ENCODE results near the gene NOTCH4.

Gene NOTCH4

DNA sequence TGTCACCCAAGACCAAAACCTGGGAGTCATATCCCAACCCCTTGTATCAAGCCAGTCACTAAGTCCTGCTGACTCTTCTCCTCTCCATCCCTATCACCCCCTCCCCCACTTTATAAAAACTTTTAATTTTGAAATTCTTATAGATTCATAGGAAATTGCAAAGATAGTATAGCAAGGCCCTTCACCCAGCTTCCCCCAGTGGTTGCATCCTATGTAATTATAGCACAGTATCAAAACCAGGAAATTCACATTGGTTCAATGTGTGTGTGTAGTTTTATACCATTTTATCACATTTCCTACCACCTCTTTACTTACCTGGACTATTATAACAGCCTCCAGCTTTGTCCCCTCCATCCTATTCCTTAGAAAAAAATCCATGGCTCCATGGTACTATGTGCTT lies 65.8 kb downstream of the NOTCH4 start:
- no peak for DNase-seq

DNA sequence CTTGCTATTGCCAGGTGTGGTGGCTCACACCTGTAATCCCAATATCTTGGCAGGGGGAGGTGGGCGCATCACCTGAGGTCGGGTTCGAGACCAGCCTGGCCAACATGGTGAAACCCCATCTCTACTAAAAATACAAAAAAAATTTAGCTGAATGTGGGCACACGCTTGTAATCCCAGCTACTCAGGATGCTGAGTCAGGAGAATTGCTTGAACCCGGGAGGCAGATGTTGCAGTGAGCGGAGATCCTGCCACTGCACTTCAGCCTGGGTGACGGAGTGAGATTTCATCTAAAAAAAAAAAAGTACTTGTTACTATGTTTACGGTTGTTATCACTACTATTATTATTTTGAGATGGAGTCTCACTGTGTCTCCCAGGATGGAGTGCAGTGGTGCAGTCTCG lies 67.0 kb downstream of the NOTCH4 start:
- DNase-seq = no peak

GRCh38 chr6:32154514-32155161 lies 69.2 kb downstream of the NOTCH4 start:
- DNase-seq = peak; percentile 62

GRCh38 chr6:32153564-32154513 lies 70.0 kb downstream of the NOTCH4 start, which contains the start of gene PPT2:
Gene PPT2 (plus strand): TSS chr6:32154141. CDS start chr6:32154595, 454 bp downstream.
- DNase-seq = peak; percentile 82

DNA sequence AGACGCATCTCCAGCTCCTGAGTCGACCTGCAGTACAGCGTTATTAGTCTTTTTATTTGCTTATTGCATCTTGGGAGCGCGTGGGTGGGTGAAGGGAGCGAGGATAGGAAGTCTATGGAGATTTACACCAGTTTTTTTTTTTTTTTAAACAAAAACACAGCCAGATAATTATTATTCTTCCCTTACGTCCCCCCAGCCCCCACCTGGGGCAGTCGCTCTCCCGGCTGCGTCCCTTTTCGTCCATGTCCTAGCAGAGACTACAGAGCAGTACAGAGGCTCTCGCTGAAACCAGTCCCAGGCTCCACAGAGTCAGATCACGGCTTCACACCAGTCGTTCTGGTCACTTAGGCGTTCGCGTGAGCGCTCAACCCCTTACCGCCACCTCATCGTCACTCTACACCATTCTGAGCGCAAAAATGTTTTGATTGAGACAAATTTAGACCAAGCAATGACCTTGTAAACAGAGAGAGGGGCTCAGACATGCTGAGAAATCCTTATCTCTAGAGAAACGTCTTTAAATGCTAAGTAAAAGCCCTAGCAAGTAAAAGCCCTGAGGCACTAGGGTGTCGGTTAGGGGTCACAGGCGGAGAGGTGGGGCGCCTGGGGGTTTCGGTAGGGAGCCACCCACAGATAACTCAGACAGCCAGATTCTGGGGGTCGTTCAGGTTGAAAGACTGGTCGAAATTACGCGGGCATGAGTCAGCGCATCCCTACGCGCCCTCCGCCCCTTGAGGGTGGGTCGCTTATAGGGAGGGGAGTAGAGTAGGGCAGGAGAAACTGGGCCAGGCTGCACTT lies 70.9 kb downstream of the NOTCH4 start:
- DNase-seq = no peak

GRCh38 chr6:32151863-32152768 lies 71.8 kb downstream of the NOTCH4 start, which contains the start of gene PRRT1:
Gene PRRT1 (minus strand): TSS chr6:32151939. CDS start chr6:32151827, 112 bp downstream.
- no peak for DNase-seq

DNA sequence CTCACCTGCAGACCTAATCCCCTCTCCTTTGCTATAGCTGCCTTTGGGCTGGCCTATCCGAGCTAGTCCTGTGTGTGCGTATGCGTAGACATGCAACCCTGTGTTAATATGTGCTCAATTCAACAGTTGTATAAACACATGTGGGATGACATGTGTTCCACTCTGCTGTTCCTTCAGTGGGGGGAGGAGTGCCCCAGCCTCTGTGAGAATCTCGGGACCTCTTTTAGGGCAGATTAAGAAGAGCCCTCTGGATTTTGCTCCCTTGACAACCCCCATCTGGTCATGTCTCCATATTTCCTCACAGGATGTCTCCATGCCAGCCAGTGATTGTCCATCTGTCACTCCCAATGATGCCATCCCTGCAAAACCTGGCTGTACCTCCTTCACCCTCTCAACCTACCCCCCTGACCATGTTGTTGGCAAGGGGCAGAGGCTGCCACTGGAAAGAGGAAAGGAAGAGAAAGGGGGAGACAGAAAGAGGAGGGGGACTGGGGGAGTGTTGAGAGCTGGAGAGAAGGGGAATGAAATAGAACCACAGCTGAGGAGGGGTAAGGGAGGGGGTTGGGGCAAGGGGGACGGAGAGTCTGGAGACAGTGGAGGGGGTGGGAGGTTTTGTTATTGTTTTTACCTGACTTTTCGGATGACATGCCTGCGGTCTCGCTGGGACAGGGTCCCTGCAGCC lies 72.5 kb downstream of the NOTCH4 start:
- DNase-seq = no peak

GRCh38 chr6:32149932-32150870 lies 73.7 kb downstream of the NOTCH4 start:
- DNase-seq = no peak

GRCh38 chr6:32149092-32149755 lies 74.6 kb downstream of the NOTCH4 start:
- no peak for DNase-seq

- DNase-seq = peak; percentile 84
Measured at GRCh38 chr6:32148289-32149091, 75.4 kb downstream of the NOTCH4 start.

GRCh38 chr6:32147401-32148132 lies 76.3 kb downstream of the NOTCH4 start:
- DNase-seq = no peak

GRCh38 chr6:32146687-32147086 lies 77.2 kb downstream of the NOTCH4 start:
- no peak for DNase-seq

DNA sequence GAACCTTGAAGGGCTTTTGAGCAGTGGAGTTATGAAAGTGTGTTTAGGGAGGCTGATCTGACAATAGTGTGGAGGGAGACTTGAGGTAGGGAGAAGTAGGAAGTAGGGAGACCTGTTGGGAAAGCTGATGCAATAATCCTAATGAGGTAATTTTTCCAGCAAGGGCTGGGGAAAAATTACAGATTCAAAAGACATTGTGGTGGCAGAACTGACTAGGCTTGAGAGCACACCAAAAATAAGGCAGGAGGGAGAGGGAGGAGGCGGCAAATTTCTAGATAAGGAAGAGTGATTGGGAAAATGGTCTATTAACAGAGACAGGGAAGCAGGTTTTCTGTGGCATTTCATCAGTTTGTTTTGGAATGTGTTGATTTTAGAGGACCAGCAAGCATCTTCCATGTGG lies 77.6 kb downstream of the NOTCH4 start:
- no peak for DNase-seq

Data from stimulated activated CD4-positive, alpha-beta T cell treated with anti-CD3 and anti-CD28 coated beads, Interleukin-1b, Interleukin-23, amount 100 ng/mL, for 48 hours (primary cell).